Head of caudate nucleus (tissue), 42 donors: ENCODE data around the gene MAP2K5.

ENCODE experiments used
- DNase-seq, 42 donors: peaks; one replicate each; pipeline versions ENCODE4 v3.0.0 to v3.0.0-alpha.2; 2020 to 2021; ENCODE audit warnings: mixed read lengths in 7 of 42
- intact Hi-C: fragments of 100-400 bp; cut with DNase I; formaldehyde crosslinking; loops from one replicate; pipeline ENCODE4 v1.15.0; 2022

Gene MAP2K5

DNA sequence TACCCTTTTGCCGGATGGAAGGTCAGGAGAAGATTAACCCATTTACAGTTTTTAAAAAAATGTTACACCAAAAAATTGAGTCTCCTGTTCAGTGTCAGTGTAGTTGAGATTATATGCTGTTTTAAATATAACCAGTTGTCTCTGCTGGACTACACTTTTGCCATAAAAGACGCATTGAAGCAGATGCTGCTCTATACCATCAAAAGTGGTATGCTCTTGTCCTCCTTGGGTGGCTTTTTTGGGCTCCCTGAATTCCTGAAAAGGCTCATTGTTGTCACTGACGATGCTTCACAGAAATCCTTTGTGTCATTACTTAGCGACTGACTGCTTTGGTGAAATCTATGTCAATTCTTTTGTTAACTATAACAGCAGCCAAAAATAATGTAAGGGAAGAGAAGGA lies 148.9 kb downstream of the MAP2K5 start:
- DNase-seq: peak in 5 of 42 donors; percentile 4 to 27 (median 11)
- intact Hi-C loops: no loop called here

- intact Hi-C loops: no loop called here
- DNase-seq: no peak
Measured at GRCh38 chr15:67692573-67692972, 150.1 kb downstream of the MAP2K5 start.

DNA sequence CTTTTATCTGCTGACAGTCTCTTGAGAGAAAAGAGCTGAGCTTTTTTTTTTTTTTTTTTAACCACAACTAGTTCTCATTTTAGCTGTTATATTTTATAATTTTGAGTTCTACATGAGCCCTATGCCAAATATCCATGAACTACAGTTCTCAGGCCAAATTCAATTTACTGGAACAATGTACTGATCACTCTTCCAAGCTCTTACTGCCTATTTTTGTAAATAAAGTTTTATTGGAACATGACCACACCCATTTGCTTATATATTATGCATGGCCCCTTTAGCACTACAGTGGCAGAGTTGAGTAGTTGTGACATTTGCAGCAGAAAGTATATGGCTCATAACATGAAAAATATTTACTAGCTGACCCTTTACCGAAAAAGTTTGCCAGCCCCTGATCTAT lies 153.6 kb downstream of the MAP2K5 start:
- DNase-seq: no peak
- intact Hi-C loops: no loop called here

DNA sequence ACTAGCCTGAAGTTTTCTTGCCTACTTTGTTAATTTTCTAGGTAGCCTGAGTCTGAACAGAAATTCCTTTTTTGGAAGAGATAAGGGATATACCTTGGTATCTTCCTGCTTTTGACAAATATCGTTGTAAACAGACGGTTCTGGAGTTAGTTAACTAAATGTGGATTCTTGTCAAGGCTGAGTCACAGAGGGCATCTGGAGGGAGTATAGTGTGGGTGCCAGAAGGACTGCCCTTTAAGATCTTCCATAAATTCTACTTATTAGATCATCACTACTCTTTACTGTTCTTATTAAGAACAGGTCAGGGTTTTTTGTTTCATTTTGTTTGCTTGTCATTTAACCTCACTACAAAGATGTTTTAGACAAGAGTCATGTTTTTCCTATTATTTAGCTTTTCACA lies 157.5 kb downstream of the MAP2K5 start:
- DNase-seq: no peak
- intact Hi-C loops: no loop called here

DNA sequence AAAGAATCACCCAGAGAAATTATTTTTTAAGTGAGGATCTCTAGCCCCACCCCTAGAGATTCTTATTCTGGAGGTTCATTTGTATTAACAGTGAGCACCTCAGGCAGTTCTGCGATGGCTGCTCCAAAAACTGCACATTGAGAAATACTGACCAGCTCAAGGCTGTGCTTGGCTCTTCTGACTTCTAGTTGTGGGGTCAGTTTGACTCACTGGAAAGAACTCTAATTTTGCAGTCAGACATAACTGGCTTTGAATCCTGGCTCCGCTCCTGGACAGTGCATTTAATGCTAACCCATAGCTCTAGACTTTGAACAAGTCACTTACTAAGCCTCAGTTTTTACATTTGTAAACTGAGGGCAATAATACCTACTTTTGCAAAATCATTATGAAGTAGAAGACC lies 159.2 kb downstream of the MAP2K5 start:
- intact Hi-C loops: no loop called here
- no peak for DNase-seq

DNA sequence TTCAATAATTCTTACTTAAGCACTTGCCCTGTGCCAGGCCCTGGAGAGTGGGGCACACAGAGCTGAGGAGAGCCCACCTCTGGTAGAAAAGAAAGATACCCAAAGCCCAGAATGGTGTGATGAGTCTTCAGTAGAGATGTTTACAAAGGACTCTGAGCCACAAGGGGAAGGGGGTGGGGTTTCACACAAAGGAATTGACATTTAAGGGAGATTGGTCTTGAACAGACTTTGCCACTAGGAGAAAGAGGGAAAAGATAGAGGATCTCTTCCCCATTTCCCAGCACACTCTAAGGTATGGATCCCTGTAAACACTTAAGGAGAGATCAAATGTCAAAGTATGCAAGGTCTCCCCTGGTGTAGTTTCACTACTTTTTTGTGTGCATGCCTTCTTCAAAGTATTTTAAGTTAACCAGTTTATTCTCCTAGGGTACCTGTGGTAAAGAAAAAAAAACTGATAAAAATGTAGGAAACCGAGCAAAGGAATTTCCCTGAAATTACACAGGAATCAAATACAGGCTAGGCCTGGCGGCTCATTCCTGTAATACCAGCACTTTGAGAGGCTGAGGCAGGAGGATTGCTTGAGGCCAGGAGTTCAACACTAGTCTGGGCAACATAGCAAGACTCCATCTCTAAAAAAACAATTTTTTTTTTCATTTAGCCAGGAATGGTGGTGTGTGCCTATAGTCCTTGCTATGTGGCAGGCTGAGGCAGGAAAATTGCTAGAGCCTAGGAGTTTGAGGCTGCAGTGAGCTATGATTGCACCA lies 165.2 kb downstream of the MAP2K5 start:
- DNase-seq: no peak
- intact Hi-C loops: no loop called here

DNA sequence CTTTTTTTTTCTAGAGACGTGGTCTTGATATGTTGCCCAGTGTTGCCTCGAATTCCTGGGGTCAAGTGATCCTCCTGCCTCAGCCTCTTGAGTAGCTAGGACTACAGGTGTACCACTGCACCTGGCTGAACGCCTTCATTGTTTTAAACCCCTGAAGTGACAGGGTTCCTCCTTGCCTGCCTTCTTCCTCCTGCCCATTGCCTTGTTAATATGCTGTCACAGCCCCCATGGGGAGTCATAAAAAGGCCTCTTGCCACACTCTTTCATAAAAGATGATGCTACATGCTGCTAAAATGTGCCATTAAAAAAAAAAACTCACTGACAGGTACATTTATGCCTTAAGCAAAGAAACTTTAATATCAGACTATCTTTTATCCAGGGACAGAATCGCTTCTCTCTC lies 166.0 kb downstream of the MAP2K5 start:
- intact Hi-C loops: no loop called here
- no peak for DNase-seq

DNA sequence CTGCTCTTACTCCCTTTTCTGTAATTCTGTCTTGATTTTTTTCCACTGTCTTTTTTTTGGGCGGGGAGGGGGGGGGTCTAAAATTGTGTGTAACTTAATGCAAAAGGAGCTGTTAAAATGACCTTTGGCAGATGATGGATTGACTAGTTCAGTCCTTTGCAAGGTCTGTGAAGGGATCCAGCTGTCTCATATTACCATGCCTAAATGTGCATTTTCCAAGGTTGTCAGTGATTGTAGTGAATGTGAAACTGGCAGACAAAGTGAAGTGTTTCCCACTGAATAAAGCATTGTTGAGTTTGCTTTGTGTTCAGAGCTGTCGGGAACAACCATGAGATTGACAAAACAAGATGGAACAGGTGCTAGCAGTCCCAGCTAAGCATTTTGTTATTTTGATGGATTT lies 172.7 kb downstream of the MAP2K5 start:
- DNase-seq: peak in 5 of 42 donors; percentile 15 to 41 (median 19)
- intact Hi-C loops: no loop called here

DNA sequence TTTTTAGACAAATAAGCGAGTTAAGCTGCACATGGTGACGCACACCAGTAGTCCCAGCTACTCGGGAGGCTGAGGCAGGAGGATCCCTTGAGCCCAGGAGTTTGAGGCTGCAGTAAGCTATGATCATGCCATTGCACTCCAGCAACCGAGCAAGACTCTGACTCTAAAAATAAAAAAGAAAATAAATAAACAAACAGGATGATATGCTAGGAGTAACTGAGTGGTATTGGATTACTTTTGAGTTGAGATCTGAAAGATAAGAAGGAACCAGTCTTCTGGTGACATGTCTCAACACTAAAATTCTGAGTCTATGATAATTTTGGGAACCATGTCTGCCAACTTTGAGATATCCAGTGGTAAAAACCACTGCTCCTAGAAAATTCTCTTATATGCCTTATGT lies 173.7 kb downstream of the MAP2K5 start:
- intact Hi-C loops: no loop called here

GRCh38 chr15:67717776-67718175 lies 175.3 kb downstream of the MAP2K5 start:
- intact Hi-C loops: no loop called here
- DNase-seq: no peak

More for the DNA sequence above, 173.7 kb downstream of the MAP2K5 start:
- no peak for DNase-seq

- intact Hi-C loops: no loop called here
- DNase-seq: no peak
Measured at GRCh38 chr15:67719330-67719959, 176.9 kb downstream of the MAP2K5 start.

GRCh38 chr15:67720556-67721175 lies 178.2 kb downstream of the MAP2K5 start:
- intact Hi-C loops: no loop called here
- DNase-seq: no peak

- intact Hi-C loops: no loop called here
- no peak for DNase-seq
Measured at GRCh38 chr15:67722030-67722817, 179.7 kb downstream of the MAP2K5 start.

DNA sequence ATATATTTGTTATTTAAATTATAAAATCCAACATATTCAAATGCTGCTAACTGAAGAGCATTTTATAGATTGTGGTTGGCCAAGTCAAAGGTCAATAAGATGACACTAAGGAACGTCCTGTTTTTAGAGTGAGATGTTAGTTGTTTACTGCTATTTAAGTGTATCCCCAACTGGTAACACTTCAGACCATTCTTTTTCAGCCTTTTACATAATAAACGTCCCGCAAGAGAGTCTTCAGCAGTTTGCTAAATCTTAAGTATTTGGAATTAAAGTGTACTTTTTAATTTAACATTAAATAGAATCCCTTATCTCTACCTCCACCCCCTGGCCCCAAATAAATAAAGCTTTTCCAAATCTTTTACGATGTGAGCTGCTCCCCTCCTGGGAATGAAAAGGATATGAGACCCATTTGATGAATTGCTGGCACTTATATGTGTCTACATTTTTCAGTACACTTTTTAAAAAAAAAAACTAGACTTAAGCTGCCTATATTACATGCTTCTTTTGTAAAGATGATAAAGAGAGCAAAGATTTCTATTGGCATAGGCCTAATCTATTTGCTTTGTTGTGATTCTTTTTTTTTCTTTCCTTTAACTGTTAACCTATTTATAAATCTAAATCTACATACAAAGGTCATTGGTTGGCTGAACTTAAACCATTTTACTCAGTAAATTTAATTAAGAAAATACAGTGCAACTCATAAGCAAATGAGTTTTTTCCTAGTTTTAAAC lies 181.0 kb downstream of the MAP2K5 start:
- DNase-seq: no peak
- intact Hi-C loops: no loop called here

- no peak for DNase-seq
- intact Hi-C loops: no loop called here
Measured at GRCh38 chr15:67724691-67725375, 182.3 kb downstream of the MAP2K5 start.

- DNase-seq: no peak
- intact Hi-C loops: no loop called here
Measured at GRCh38 chr15:67730135-67730534, 187.6 kb downstream of the MAP2K5 start.

DNA sequence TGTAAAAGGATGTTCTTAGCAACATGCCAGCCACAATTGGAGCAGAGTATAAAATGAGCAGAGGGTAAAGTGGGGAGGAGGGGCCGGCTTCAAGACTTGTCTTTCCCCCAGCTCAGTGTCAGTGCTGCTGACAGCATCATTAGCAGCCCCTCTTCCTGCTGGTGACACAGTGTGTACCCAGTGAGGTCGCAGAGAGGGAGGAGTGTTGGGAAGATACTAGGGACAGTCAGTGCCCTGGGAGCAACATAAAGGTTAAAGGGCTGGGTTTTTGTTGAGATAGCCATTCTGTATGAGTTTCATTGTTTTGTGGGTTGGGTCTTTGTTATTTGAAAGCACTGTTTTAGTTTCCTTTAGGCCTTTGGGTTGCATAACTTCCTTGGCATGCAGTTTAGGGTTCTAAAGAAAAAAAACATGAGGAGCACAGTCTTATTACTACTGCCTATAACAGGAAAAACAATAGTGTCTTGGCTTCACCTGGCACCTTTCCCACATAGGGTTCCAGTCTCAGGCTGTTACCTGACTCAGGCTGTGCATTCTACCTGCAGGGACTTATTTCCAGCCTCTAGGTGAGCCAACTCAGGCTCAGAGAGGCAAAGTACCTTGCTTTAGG lies 188.7 kb downstream of the MAP2K5 start:
- DNase-seq: no peak
- intact Hi-C loops: no loop called here

GRCh38 chr15:67732164-67732563 lies 189.7 kb downstream of the MAP2K5 start:
- intact Hi-C loops: no loop called here
- DNase-seq: no peak
